Measurements from ENCODE around the gene PLXDC1.

Gene PLXDC1

DNA sequence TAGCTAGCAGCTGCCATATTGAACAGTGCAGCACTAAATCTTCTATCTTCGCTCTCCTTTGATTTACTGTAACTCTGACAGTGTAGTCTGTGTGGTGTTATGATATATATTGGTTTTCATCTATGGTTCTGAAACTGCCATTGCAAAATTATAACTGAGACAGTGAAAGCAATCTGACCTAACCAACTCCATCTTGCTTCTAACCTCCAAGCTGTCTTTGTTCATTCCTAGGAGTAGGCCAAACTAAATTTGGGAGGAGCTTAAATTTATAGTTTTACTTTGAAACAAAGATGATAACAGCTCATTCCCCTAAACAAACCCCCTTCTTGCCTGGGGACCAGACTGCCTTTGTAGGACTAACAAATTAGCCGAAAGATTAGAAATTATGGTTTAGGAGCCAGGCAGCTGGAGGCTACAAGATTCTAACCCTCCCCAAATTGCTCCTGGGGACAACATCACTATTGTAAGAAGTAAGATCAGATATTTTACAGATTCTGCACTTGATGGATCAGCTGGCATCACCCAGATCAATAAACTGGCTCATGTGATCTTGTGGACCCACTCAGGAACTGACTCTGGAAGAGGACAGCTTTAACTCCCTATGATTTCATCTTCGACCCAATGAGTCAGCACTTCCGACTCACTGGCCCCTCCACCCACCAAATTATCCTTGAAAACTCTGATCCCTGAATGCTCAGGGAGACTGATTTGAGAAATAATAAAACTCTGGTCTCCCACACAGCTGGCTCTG is 137.2 kb downstream of the PLXDC1 start:
- DNase-seq (ENCODE audit: low spot score) = no peak
